GM19193 (cell line): Measurements from ENCODE around the gene CTNNBL1.

Experiments
- POLR2A ChIP-seq: IDR thresholded peaks from 4 replicates; pipeline ENCODE4 v1.6.1; 2011; ENCODE audit not compliant: insufficient read depth, insufficient read length; ENCODE audit errors: extremely low read depth

Gene CTNNBL1

GRCh38 chr20:37890643-37891042 lies 196.8 kb downstream of the CTNNBL1 start:
- no peak for TF ChIP-seq POLR2A

- TF ChIP-seq POLR2A: no peak
These were observed 198.2 kb downstream of the CTNNBL1 start for GRCh38 chr20:37892001-37892400.

GRCh38 chr20:37893566-37894241 lies 199.9 kb downstream of the CTNNBL1 start:
- no peak for TF ChIP-seq POLR2A

- TF ChIP-seq POLR2A: no peak
These were observed 200.6 kb downstream of the CTNNBL1 start for GRCh38 chr20:37894454-37894853.

GRCh38 chr20:37895166-37895565 lies 201.3 kb downstream of the CTNNBL1 start:
- no peak for TF ChIP-seq POLR2A

GRCh38 chr20:37896932-37897548 lies 203.2 kb downstream of the CTNNBL1 start:
- no peak for TF ChIP-seq POLR2A

- TF ChIP-seq POLR2A: no peak
These were observed 204.6 kb downstream of the CTNNBL1 start for GRCh38 chr20:37898233-37899104.

GRCh38 chr20:37899105-37900045 lies 205.5 kb downstream of the CTNNBL1 start:
- TF ChIP-seq POLR2A: no peak

- TF ChIP-seq POLR2A: no peak
These were observed 207.4 kb downstream of the CTNNBL1 start for GRCh38 chr20:37901240-37901639.

- no peak for TF ChIP-seq POLR2A
These were observed 208.0 kb downstream of the CTNNBL1 start for GRCh38 chr20:37901654-37902503.

GRCh38 chr20:37902504-37903313 lies 208.9 kb downstream of the CTNNBL1 start, which contains the start of gene VSTM2L:
Gene VSTM2L (plus strand): TSS chr20:37903127. CDS start chr20:37903351, 224 bp downstream.
- no peak for TF ChIP-seq POLR2A

GRCh38 chr20:37903317-37904007 lies 209.6 kb downstream of the CTNNBL1 start:
- no peak for TF ChIP-seq POLR2A
